Measurements from ENCODE around the gene FAM124A.
"Not testable (repeated sequence)": the region's sequence is repeated elsewhere in the genome, so short reads cannot be mapped to it uniquely, and the experiment has no call there.

The FAM124A gene

GRCh38 chr13:51269039-51269438 is 46.8 kb downstream of the FAM124A start:
- peak; percentile 64 for DNase-seq (ENCODE audit: low spot score)

GRCh38 chr13:51270623-51271415 is 48.6 kb downstream of the FAM124A start:
- DNase-seq (ENCODE audit: low spot score): no peak

DNA sequence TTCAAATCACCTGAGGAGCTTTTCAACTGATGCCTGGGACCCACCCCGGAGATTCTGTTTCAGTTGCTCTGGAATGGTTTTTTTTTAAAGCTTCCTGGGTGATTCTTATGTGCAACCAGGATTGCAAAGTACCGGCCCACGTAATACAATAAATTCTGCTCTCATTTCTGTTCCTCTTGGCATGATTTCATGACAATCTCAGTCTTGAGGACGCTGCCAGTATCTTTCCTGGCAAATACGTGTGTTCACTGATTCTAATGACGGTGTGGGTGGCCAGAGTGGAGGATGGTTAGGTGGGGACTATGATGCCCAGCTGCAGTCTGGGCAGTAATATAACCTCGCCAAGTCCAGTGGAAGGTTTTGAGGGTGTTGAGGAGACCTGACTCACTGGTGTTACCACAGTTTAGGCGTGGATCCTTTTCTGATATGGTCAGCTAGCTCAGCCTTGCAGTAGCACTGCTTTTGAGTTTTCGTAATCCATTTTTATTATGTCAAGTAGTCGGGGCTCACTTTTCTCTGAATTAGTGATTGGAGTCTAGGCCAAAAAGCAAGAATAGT is 49.4 kb downstream of the FAM124A start:
- no peak for DNase-seq (ENCODE audit: low spot score)

DNA sequence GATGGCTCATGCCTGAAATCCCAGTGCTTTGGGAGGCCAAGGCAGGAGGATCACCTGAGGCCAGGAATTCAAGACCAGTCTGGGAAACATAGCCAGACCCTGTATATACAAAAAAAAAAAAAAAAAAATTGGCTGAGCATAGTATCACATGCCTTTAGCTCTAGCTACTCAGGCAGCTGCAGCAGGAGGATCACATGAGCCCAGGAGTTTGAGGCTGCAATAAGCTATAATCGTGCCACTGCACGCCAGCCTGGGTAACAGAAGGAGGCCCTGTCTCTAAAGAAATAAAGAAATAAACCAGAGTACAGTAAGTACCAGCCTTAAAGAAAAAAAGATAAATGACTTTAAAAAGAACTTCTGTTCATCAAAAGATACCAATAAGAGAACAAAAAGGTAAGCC is 52.9 kb downstream of the FAM124A start:
- no peak for DNase-seq (ENCODE audit: low spot score)

GRCh38 chr13:51276636-51277035 is 54.4 kb downstream of the FAM124A start:
- DNase-seq (ENCODE audit: low spot score): peak; percentile 38

- DNase-seq (ENCODE audit: low spot score): no peak
Measured at GRCh38 chr13:51277928-51278327, 55.7 kb downstream of the FAM124A start.

DNA sequence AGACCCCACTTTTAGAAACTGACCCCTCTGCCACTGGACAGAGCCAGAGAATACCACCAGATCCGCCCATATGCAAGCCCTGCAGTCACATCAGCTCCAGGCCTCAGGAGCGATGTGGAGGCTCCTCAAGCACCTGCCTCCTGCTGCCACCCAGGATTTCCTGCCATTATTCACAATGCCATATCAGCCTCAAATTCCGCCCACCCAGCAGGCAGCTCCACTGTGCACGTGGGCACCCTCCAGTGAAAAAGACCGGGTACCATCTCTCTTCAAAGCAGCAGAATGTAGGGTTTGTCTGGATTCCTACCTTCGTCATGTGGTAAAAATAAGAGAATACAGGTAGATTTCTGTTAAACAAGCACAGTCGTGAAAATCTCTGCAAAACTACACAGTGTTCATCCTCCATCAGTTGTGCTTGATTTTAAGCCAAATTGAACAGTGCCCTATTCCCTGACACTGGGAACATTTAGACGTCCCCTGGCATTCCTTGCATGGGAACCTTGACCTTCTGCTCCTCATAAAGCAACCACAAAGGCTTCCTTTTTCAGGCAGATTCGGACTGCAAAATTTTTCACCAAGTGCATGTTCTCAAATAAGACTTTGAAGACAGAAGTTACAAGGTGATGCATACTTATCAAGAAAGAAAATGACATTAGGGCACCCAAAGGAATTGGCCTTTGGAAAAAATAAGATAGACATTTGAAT is 56.4 kb downstream of the FAM124A start:
- no peak for DNase-seq (ENCODE audit: low spot score)

DNA sequence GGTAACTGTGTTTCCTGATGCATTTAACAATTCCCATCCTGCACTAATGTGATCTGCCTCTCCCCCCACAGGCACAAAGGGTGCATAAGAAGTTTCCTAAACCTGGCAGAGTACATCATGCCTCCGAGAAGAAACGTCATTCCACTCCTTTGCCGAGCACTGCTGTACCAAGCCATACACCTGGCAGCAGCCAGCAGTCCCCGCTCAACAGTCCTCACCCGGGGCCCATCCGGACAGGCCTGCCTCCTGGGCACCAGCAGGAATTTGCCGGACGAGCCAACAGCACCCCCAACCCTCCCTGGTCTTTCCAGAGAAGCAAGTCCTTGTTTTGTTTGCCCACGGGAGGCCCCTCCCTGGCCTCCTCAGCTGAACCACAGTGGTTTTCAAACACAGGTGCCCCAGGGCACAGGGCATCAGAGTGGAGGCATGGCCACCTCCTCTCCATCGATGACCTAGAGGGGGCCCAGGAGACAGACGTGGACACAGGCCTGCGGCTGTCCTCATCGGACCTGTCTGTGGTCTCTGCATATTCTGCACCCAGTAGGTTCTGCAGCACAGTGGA is 58.3 kb downstream of the FAM124A start:
- DNase-seq (ENCODE audit: low spot score): no peak

GRCh38 chr13:51282322-51282721 is 60.1 kb downstream of the FAM124A start:
- no peak for DNase-seq (ENCODE audit: low spot score)

DNA sequence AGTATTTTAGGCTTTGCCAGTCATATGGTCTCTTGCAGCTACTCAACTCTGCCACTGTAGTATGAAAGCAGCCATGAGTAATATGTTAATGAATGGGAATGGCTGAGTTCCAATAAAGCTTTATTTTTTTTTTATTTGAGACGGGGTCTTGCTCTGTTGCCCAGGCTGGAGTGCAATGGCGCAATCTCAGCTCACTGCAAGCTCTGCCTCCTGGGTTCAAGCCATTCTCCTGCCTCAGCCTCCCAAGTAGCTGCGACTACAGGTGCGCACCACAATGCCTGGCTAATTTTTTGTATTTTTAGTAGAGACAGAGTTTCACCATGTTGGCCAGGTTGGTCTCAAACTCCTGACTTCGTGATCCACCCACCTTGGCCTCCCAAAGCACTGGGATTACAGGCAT is 60.7 kb downstream of the FAM124A start:
- peak; percentile 9 for DNase-seq (ENCODE audit: low spot score)

- DNase-seq (ENCODE audit: low spot score): peak; percentile 69
Measured at GRCh38 chr13:51283371-51283770, 61.2 kb downstream of the FAM124A start.

DNA sequence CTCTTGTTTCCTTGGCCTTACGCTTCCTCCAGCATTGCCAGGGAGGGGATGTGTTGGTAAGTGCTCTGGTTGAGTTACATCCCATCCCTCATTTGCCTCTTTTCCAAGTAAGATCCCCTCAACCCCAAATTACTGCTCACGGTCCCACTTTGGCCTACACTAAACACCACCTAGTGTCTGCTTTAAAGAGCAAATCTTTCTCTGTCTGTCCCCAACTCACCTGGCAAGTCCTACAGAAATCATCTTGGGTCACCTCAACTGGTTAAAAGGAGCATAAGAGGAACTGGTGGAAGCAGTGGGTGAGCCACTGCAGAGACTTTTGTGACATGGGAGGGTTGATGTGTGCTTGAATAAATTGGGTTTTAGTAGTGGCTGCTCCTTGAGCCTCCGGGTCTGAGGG is 62.1 kb downstream of the FAM124A start:
- no peak for DNase-seq (ENCODE audit: low spot score)

DNA sequence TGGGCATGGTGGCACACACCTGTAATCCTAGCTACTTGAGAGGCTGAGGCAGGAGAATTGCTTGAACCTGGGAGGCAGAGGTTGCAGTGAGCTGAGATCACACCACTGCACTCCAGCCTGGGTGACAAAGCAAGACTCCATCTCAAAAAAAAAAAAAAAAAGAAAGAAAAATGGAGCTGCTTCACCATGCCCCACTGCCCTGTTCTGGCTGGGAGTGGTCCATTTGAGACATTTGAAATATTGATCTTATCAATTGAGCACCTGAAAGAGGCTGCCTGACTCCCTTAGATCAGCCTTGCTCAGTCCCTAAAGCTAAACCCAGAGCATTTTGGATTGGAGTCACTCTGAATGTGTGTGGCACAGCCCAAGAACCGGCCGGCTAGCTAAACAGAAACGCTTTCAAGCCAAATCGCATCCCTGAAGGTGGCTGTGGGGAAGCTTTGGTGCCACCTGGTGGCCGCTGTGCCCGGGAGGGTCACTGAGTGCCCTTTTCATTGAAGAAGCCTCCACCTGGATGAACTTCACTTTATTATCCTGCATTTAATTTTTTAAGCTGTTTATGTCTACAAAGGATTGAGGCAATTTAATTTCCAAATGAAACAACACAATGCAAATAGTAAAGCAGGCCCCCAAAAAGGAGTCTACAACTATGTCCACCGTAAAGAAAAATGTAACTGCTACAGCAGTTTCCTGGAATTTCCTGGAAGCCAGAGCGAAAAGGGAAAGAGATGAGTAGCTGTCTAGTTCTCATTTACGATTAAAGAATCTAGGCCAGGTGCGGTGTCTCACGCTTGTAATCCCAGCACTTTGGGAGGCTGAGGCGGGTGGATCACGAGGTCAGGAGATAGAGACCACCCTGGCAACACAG is 64.2 kb downstream of the FAM124A start:
- DNase-seq (ENCODE audit: low spot score): peak; percentile 74

DNA sequence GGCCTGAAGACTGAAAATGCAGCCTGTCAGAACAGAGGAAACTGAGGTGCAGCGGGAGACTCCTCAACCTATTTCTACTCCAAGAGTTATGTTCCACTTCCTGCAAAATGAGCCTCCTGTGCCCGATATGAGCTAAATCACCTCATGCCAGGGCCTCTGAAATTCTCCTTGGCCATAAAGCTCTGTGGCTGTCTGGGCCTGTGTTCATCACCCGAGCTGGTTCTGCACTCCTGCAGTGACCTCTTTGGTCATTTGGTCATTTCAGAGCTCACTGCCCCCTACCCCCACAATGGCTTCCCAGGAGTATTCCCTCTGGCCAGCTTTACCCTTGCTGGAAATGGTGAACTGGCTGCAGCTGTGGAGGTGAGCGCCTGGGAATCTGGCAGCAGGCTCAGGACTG is 65.6 kb downstream of the FAM124A start:
- no peak for DNase-seq (ENCODE audit: low spot score)

DNA sequence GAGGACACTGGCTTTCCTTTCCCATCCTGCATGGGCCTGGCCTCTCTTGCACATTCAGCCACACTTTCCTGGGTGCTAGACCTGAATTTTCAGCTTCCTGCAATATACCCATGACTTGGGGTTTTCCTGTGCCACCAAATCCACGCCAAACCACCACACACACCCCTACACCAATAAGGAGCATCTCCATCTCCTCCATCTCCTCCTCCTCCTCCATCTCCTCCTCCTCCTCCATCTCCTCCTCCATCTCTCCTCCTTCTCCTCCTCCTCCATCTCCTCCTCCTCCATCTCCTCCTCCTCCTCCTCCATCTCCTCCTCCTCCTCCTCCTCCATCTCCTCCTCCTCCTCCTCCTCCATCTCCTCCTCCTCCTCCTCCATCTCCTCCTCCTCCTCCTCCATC is 66.1 kb downstream of the FAM124A start:
- DNase-seq (ENCODE audit: low spot score): not testable (repeated sequence)

DNA sequence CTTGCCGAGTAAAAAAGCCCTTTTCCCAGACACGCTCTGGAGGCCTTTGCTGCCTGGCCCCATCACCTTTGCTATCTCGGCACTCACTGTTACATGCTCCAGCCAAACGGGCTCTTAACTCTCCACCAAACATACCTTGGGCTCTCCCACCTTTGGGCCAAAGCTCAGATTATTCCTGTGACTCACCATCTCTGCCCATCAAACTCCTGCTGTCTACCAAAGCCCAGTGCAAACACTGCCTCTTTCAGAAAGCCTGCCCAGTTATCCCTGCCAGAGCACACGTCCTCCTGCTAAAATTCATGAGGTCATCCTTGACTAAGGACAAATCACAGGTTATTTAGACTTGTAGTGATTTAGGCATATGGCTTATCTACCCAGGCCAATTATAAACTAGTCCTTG is 69.1 kb downstream of the FAM124A start:
- DNase-seq (ENCODE audit: low spot score): peak; percentile 36

- no peak for DNase-seq (ENCODE audit: low spot score)
Measured at GRCh38 chr13:51292000-51292565, 69.9 kb downstream of the FAM124A start.

DNA sequence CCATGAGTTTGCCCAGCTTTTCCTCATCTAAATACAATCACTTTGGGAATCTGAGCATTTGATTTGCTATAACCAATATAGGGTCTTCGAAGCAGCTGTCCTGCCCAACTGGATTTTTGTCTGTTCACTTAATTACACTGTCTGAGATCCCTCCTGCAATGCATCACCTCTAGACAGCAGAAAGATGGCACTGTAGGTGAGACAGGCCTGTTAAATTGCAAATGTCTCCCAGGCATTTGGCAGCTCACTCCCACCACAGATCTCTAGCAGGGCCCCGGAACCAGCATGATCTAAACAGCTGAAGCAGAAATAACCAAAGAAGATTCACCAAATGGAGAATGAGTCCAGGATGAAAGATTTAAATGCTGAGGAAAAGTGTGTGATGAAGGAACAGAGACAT is 75.4 kb downstream of the FAM124A start:
- no peak for DNase-seq (ENCODE audit: low spot score)

GRCh38 chr13:51298812-51299211 is 76.6 kb downstream of the FAM124A start:
- DNase-seq (ENCODE audit: low spot score): no peak

- no peak for DNase-seq (ENCODE audit: low spot score)
Measured at GRCh38 chr13:51303063-51303552, 80.9 kb downstream of the FAM124A start.

- DNase-seq (ENCODE audit: low spot score): no peak
Measured at GRCh38 chr13:51303882-51304281, 81.7 kb downstream of the FAM124A start.
